Eye (tissue), 1 donor: ENCODE measurements around the gene ACBD4.

Experiments used
- DNase-seq: peaks from one replicate; pipeline ENCODE4 v3.0.0-alpha.2; 2015

Gene ACBD4

DNA sequence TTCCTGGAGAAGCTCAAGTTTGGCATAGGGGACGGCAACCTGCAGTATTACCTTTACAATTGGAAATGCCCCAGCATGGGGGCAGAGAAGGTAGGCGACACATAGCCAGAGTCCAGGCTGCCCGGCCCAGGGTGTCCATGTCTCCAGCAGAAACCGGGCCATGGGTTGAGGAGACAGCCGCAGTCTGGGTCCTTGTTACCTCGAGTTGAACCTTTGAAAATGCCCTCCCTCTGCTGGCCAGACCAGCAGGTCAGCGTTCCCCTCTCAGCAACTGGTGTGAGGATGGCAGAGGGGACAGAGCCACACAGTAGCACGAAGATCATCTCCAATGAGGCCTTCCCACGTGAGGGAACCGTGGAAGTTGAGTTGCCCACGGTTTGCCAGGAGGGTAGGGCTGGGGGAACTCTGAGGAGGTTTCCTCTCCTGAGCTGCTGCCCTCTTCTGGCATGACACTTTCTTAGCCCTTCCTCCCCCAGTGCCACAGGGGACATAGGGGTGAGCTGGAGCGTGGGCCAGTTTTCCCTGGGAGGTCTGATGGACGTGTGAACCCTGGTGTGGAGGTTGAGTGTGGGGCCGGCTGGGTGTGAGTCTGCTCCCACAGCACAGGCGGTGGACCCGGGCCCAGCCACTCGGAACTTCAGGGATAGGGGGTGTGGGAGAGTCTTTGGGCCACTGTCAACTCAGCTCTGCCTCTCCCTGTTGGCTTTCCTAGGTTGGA is 30.4 kb upstream of the ACBD4 start:
- DNase-seq: no peak

DNA sequence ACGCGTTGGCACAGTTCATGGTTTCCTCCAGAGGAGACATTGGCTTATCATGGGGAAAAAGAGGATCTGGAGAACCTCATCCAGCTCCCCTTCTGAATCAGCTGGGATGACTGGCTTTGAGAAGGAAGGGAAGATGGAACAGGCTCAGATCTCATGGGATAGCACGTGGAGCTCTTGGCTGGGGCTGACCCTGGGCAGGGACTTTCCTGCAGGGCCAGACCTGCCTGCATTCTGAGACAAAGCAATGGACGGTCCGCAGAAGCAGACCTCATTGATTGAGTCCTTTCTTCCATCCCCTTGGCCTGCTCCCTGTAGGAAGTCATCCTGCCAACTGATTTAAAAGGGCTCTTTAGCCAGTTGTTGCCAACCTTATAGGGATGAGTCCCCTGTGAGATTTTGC is 29.4 kb upstream of the ACBD4 start:
- no peak for DNase-seq

DNA sequence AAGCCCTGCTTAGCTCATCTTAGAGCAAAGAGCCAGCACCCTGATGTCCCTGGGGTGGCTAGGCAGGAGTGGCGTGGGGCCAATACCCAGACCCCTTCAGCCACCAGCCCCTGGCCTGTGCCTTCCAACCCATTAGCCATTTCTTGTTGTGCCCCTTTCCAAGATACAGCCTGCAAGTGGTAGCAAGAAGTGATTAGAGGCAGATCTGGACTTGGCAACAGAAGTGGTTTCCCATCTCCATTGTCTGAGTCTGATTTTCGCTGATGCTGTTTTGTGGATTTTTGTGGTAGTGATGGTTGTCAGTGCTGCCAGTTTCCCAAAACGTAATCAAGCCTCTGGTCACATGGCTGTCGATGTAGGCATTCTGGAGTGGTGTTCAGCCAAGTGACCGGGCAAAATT is 28.9 kb upstream of the ACBD4 start:
- no peak for DNase-seq

DNA sequence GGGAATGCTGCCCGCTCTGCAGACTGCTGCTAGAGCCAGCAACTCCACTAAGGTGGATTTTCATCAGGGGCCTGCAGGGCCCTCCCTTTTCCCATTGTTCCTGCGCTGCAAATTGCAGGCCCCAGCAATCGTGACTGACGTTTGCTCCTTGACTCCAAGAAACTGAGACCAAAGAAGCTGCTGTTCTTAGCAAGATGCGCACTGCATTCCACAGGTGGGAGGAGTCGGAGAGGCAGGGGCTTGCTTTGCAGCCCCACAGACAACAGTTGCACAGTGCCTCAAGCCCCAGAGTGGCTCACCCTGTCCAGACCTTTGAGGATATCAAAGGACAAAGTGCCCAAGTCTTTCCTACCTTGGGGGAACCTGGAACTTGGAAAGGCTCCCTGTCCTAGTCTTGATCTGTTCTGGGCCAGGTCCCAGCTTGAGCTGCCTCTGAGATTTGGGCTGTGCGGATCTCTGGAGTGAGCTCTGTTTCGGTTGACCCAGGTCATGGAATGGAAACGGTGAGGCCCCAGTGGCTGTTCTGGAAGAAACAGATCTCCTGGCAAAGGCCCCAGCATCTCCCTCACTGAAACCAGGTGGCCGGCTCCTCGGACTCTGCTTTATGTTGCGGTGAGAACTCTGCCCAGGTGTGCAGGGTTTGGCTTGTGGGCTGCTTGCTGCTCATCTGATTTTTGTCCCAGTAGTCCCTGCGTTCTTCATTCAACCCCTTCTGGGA is 28.0 kb upstream of the ACBD4 start:
- DNase-seq: no peak

DNA sequence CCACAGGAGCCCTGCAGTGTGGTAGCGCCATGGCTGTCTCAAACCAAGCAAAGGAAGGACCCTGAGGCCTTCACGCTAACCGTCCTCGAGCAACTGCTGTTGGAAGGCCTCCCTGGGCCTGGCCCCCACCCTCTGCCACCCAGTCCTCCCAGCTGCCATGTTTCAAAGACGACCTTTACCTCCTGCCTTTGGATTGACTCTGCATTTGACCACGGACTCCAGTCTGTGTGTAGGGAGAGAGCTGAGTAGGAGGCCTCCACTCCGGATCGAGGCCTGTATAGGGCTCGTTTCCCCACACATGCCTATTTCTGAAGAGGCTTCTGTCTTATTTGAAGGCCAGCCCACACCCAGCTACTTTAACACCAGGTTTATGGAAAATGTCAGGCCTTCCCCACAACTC is 27.4 kb upstream of the ACBD4 start:
- no peak for DNase-seq

DNA sequence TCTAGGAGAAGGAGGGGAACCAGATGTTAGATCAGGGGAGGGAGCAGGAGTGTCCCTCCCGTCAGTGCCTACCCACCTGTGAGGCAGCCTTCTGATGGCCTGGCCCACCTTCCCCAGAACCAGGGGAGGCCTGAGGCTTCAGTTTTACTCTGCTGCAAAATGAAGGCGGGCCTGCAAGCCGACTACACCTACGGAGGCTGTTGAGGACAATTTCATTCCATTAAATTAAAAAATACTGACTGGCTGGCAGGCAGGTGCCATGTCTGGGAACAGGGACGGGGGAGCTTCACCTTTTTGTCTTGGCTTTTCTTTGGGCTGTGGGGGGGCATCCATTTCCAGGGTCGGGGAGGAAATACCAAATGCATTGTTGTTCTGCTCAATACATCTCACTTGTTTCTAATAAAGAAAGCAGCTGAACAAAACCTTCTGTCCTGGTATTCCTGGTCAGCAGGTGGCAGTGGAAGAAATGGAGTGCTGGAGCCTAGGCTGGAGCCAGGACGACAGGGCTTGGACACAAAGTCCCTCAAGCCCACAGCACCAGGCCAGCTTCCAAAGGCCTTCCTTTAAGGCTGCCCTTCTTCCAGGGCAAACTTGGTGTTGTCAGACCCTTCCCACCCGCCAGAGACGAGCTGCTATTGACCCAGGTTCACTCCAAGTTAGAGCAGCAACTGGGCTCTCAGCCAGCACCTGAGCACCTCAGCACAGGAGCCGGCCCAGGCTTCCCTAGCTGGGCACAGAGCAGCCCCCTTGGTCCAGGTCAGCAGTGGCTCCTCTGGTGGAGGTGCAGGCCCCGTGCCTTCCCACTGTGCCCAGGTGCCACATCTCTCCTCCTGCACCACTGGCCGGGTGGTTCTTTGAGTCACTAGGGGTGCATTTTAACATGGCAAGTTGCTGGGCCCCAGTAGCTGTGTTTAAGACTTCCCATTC is 26.6 kb upstream of the ACBD4 start:
- no peak for DNase-seq

DNA sequence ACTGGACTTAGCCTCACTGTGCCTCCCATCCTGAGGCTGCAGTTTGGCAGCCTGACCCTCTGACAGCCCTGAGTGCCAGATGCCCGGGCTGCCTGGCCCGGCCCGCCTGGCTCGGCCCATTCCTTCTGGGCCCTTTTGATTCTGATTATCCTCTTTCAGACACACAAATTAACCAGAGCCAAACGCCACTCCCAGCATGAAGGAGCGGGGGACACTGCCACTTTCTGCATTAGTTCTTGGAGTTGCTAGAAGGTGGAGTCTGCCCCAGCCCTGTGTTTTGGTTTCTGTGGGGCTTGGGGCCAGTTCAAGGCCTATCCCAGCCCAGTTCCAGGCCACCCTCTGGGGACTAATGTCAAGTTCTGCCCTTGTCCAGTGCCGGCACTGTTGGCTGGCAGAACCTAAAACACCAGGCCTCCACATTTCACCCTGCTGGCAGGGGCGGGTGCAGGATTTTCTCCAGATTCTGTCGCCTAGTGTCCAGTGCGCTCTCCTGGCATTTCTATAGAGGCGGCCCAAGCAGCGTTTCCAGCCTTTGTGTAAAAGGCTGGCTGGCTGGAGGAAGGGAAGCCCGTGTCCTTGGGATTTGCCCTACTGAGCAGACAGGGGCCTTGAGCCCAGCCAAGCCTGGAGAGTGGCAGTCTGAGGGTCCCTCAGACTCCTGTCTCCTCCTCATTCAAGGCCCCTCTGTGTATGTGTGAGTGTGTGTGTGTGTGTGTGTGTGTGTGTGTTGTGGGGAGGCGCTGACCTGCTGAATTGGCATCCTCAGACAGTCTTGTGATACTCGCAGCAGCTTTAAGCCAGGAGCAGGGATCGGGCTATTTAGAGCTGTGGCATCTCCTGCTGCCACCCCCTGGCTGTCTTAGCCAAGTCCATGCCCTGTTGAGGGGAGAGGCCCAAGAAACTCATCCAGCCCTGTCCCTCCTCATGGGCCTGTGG is 24.5 kb upstream of the ACBD4 start:
- no peak for DNase-seq

DNA sequence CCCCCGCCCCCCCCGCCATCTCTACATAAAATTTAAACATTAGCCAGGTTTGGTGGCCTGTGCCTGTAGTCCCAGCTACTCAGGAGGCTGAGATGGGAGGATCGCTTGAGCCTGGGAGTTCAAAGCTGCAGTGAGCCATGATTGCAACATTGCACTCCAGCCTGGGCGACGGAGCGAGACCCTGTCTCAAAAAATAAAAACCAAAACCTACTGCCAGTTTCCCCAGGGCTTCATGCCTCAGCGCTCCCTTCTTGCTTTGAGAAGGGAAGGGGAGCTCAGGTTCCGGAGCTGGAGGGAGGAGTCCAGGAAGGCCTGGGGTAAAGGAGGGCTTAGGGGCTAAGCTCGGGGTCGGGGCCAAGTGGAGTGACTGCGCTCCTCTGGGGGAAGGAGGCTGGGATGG is 23.6 kb upstream of the ACBD4 start:
- DNase-seq: no peak

DNA sequence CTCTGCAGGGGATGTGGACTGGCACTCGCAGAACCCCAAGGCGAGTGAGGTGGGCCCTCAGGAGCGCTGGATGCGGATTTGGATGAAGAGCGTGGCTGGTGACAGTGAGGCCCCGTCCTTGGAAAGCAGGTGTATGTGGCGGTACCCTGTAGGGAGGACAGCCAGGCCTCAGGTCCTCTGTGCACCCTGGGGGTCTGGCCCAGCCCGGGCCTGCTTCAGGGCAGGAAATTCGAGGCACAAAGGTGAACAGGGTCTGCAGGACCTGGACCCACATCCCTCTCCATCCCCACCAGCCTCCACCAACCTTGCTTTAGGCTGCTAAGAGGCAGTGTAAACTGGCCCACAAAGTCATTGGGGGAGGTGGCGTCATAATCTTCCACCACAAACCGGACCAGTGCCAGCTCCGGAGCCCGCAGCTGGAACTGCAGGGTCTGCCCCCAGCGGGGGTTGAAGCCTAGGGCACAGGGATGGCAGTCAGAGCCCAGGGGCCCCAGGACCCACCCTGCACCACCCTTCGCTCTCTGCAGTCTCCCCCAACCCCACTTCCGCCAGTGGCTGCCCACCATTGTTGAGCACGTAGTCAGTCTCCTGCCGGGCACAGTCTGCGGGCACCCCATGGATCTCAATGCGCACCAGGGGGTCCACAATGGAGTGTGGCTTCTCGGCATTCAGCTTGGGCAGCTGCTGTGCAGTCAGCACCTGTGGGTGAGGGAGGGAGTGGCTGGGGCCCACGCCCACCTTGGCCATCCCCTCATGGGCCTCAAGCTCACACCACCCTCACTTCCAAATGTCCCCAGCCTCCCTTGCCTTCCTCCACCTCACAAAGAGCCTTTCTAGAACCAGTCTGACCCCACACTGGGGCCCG is 22.7 kb upstream of the ACBD4 start:
- DNase-seq: no peak

DNA sequence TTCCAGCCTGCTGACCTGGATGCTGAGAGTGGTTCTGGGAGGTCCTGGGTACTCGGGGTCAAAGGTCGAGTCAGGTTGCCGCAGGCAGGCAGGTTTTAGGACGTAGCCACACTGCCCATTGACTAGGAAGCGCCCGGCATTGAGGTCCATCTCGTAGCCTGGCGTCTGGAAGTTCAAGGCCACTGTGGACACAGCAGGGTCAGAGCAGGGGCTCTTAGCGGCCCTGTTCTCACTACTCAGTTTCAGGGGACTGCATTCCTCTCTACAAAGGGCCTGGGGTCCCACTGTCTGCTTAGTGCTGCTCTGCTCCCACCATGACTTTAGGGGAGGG is 22.1 kb upstream of the ACBD4 start:
- DNase-seq: no peak

DNA sequence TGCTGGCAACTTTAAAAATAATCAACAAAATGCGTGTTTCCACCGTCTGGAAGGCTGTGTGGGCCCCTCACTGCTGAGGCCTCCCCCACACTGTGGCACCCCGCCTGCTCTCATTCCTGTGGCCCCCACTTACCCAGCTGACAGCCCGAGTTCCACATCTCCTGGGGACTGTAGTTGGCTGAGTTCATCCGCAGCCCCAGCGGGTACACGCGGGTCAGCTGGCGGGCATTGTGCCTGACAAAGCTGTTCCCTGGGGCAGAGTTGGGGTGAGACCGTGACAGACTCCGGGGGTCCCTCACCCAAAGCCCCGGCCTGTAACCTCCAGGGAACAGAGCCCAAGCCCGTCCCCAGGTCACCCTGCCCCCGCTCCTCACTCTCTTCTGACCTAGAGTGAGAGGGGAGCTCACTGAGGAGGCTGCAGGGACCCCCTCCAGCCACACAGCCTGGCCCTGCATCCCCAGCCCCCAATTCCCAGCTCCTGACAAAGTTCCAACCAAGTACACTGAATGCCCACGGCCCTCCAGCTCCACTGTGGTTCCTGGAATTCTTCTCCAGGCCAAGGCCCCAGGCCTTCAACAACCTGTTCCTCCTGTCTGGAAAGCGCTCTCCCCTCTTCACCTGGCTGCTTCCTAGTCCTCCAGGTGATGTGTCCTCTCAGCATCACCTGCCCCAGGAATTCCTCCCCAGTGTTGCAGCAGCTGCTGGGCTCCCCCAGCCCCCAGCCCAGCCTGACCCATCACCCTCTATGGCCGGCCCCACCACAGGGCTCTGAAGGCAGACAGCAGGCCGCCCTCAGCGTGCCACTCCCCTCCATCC is 21.2 kb upstream of the ACBD4 start:
- no peak for DNase-seq

DNA sequence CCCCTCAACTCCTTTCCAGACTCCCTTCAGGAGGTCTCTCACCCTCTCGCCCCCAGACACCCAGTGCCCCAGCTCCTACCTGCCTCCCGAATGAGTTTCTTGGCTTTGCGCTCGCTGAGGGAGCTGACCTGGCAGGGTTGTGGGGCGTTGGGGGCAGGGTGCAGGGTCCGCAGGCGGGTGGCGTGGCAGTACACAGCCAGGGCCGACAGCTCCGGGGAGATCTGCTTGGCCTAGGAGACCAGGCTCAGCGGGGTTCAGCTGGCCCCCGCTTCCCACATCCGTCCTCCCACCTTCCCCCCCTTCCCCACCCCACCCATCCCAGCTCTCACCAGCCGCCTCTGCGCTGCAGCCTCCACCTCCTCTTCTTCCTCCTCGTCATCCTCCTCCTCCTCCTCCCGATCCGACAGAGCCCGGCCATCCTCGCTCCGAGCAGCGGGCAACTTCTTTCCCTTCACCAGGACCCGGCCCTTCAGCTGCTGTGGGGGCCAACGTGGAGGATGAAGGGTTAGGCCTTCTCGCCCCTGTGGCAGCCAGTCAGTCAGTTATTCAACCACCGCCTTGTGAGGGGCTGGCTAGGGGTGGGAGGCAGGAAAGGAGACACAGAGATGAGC is 20.4 kb upstream of the ACBD4 start:
- no peak for DNase-seq

DNA sequence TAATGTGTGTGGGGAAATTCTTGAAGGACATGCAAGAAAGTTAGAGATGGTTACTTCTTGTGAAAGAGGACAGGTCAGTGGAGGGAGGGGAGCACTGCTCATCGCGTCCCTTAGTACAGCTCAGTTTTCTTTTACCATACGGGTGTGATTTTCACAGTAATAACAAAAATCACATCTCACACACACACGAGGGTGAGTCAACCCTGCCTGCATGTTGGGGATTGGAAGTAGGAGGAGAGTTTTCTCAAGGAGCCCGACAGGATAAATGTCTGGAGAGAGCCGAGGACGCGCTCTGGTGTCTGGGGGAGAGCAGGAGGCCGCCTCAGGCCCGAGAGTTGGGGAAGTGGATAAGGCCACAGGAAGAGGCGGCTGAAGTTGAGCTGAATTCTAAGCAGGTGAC is 19.6 kb upstream of the ACBD4 start:
- DNase-seq: no peak

DNA sequence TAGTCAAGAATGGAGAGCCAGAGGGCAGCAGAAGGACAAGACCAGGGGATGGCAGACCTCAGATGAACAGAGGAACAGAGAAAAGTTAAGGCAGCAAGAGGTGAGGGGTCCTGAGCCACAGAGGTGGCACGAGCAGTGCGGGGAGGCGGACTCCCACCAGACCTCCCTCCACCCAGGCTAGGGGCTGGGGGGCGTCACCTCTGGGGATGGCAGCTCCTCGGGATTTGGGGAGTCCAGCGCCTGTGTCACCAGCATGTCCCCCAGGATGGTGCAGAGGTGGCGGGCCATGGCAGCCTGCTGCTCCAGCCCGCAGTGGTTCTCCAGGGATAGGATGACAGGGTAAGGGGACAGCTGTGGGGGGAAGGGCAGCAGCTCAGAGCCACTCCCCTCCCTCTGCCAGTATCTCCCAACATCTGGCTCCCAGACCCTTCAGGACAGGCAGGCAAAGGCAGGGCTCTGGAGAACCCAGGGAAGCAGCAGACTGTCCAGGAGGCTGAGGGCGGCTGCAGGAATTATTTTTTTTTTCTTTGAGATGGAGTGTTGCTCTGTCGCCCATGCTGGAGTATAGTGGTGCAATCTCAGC is 19.0 kb upstream of the ACBD4 start:
- DNase-seq: no peak

DNA sequence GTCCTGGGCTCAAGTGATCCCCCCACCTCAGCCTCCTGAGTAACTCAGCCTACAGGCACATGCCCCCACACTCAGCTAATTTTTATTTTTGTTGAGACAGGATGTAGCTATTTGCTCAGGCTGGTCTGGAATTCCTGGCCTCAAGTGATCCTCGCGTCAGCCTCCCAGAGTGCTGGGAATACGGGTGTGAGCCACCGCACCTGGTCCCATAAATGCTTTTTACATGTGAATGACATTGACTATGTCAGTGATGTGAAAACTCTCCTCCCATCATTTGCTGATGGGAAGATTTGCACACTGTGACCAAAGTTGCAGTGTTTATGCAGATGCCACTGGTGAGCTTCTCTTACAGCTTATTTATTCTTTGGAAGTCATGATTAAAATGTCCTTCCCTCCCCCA is 18.2 kb upstream of the ACBD4 start:
- no peak for DNase-seq

DNA sequence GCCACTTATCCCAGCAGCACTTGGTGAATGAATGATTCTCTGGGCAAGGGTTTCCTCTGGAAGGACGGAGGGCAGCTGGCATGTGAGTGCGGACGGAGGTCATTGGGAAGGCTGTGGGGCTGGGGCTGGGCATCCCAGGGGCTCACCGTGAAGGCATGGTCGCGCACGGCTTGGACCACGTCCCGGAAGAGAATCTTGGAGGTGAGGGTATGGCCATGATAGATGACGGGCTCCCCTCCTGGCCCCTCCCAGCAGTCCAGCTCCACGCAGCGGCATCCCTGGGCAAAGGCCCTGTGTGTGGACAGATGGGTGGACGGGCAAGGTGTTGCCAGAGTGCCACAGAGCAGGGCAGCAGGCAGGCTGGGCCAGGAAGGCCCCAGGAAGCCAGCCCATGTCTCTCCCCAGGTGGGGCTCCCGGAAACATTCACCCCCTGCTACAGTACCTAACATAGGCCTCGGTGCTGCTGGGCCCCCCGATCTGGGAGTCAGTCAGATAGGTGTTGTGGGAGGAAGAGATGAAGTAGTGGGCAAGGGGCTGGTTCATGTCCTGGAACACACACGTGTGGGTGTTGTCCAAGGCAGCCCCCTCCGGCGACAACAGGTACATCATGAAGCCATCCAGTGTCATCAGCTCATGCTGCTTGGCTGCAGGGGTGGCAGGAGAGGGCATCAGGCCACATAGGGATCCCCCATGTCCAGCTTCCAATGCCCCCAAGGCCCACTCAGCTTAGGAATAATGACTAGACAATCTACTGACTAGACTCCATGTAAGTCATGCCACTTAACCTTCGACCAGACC is 17.4 kb upstream of the ACBD4 start:
- no peak for DNase-seq

DNA sequence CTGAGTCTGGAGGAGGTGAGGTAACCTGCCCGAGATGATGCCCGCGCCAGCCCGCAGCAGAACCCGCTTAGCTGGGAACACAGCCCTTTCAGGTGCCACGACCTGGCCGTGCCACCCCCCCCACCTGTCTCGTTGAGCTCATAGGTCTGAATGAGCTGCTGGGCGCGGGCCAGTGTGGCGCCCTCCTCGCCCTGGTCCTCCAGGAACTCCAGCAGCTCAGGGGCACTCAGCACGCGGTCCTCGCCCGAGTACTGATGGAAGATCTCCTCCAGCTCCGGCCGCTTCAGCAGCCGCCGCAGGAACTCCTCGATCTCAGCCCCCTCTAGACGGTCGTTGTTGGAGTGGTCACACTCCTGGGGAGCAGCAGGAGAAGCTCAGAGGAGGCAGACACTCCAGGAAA is 16.8 kb upstream of the ACBD4 start:
- DNase-seq: no peak

DNA sequence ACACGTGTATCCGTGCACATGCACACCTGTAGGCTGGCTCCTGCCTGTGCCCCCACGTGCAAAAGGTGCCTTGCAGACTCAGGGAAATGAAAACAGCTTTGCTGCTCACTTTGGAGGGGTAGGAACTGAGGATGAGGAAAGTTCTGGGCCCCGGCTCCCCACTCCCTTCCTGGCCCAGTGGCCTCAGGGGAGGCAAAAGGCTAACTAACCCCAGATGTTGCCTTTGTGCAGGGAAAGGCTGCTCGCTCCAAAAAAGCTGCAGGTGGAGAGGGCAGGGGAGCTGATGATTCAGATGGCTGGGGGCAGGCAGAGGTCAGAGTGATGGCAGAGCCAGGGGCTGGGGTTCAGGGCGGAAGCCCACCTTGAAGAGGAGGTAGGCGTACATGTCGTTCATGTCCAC is 15.5 kb upstream of the ACBD4 start:
- DNase-seq: no peak

DNA sequence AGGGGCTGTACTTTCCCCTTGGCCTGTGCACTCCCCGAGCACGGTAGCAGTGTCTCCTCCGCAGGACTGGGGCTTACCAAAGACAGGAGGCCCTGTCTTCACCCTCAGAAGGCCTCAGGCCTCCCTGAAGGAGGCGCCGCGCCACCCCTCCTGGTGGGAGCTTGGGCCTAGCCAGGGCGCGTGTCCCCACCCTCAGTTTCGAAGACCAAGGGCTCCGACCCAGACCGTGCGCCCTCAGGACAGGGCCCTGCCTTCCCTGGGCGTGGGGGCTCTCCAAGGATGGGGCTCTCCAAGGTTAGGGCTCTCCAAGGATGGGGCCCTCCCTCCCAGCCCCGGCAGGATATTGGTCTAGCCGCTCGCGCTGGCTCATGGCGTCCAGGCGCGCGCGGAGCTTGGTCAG is 14.9 kb upstream of the ACBD4 start:
- no peak for DNase-seq
